Testis (tissue), 3 donors: ENCODE results near the gene SMG6. TPM values are rescaled to one million over a fixed set of nuclear protein-coding genes. Genes with fewer than 3 reads are reported as not detected.

Experiments
- DNase-seq: peaks from one replicate; pipeline ENCODE4 v3.0.0-alpha.2; 2019
- H3K27ac ChIP-seq, 2 donors: fragments of 200-600 bp; sonication (generic); one replicate each; pipeline ENCODE4 v1.5.1; 2019
- H3K27me3 ChIP-seq: fragments of 200-600 bp; sonication (generic); one replicate; pipeline ENCODE4 v1.5.1; 2019
- H3K36me3 ChIP-seq: fragments of 200-600 bp; sonication (generic); one replicate; pipeline ENCODE4 v1.5.1; 2017; ENCODE audit warnings: low read depth; ENCODE audit errors: missing control alignments
- H3K4me1 ChIP-seq: fragments of 200-600 bp; sonication (generic); one replicate; pipeline ENCODE4 v1.5.1; 2019
- H3K4me3 ChIP-seq, 2 donors: fragments of 200-600 bp; sonication (generic); one replicate each; pipeline ENCODE4 v1.5.1; 2017 to 2019
- H3K9me3 ChIP-seq: fragments of 200-600 bp; sonication (generic); one replicate; pipeline ENCODE4 v1.5.1; 2017
- POLR2A ChIP-seq: fragments of 450-650 bp; IDR thresholded peaks from one replicate; pipeline ENCODE4 v1.6.1; 2017; ENCODE audit warnings: antibody characterized with exemption, mild to moderate bottlenecking, moderate library complexity
- WGBS, 2 donors: methylation state at CpG; one replicate each; pipeline ENCODE4 v1.1.5; 2018; 5-methylcytosine and 5-hydroxymethylcytosine counted together
- intact Hi-C: fragments of 100-400 bp; cut with DNase I; formaldehyde crosslinking; loops from one replicate; pipeline ENCODE4 v1.15.1; 2023; ENCODE audit warnings: low total_unique reads
- polyA plus RNA-seq: library from polyadenylated mRNA; stranded (reverse); fragments of 350-450 nt; fragmentation: Illumina TruSeq; extraction: RNeasy Lipid Tissue Mini Kit (QIAGEN cat#74804); gene quantifications from one replicate; pipeline ENCODE4 v1.2.3, GENCODE V29; 2014; ENCODE audit warnings: low read depth, low replicate concordance; ENCODE audit not compliant: insufficient read depth
- total RNA-seq, 2 donors: library from RNA; depleted of rRNA; stranded (reverse); fragments of >200 nt; gene quantifications; one replicate each; pipeline ENCODE4 v1.2.3, GENCODE V29; 2016
- TF ChIP-seq, protein P1 (sequence below), 3 experiments: fragments of 450-650 bp in 2 of 3; fragments of 200-600 bp in 1 of 3; sonication (generic) in 1 of 3; IDR thresholded peaks; one replicate each; pipeline ENCODE4 v1.5.1; 2016 to 2019; ENCODE audit warnings: antibody characterized with exemption in 3 of 3, mild to moderate bottlenecking in 2 of 3, moderate library complexity in 1 of 3

SMG6 gene
- total and polyA plus RNA-seq, 3 donors from 2014 or later, result 68.7 to 86.5 (median 80.6) TPM

DNA sequence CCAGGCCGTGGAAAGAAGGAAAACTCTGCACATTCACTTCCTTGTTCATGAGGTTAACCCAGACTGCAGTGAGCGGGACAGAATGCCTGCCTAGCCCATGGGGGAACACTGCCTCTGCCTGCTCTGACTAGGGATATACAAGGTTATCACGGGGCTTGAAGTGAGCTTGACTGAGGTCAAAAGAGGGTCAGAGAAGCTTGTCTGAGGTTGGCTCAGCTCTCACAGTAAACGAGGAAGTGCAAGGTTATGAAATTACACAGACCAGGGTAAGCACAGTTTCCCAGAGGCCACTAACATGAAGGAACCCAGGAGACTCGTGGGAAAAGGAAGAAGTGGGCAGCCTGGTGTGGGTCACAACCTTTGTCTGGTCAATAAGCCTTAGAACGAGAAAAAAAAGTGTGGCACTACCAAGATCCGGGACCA, 220.0 kb downstream of the SMG6 start:
- peaks cover 66% of the 10 kb centered on the region for H3K4me1 ChIP-seq
- intact Hi-C loops, result no loop called here
- H3K27ac ChIP-seq, result peak overlapping the region; percentile 35 to 82
- 41 to 58% methylated on average over 7 of the region's 7 CpGs for WGBS, 2 donors
- TF ChIP-seq, protein P1, sequence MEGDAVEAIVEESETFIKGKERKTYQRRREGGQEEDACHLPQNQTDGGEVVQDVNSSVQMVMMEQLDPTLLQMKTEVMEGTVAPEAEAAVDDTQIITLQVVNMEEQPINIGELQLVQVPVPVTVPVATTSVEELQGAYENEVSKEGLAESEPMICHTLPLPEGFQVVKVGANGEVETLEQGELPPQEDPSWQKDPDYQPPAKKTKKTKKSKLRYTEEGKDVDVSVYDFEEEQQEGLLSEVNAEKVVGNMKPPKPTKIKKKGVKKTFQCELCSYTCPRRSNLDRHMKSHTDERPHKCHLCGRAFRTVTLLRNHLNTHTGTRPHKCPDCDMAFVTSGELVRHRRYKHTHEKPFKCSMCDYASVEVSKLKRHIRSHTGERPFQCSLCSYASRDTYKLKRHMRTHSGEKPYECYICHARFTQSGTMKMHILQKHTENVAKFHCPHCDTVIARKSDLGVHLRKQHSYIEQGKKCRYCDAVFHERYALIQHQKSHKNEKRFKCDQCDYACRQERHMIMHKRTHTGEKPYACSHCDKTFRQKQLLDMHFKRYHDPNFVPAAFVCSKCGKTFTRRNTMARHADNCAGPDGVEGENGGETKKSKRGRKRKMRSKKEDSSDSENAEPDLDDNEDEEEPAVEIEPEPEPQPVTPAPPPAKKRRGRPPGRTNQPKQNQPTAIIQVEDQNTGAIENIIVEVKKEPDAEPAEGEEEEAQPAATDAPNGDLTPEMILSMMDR (IDR thresholded peaks at IDR 0.05), result no peak
- no peak for TF ChIP-seq POLR2A
- no peaks in the 10 kb centered on the region for H3K36me3 ChIP-seq
- no peak for DNase-seq
- H3K4me3 ChIP-seq, result no peak overlapping the region
- H3K9me3 ChIP-seq, result no peaks in the 10 kb centered on the region
- H3K27me3 ChIP-seq, result no peaks in the 10 kb centered on the region

DNA sequence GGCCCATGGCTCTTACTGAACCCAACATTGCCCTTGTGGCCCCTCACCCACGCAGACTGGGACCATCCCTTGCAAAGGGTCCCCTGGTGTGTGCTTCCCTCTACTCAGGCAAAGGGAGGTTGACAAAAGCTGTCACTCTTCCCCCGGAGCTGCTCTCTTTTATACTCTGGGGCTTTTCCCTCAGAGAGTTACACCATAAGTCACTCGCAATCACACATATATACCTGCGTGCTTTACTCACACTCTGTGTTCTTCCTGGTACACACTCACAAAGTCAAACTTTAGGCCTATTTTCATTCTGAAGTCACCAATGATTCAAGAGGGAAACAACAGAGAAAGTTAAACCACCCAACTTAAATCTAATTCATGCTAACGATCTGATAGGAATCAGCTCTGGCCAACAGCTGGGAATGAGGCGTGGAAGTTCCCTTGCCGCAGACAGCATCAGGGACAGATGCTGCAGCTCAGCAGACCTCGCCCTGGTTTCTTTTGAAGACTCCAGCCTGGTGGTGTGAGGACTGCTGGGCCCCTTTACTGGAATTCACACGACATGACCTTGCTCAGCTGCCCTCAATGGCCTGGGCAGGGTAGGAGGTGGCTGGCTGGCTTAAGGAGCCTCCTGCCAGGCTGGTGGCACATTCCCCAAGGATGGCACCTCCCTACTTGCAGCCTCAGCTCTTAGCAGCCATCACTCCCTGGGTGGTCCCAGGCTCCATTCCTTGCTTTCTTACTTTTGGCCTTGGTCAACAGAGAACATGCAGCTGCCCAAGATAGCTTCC, 221.4 kb downstream of the SMG6 start:
- no peaks in the 10 kb centered on the region for H3K36me3 ChIP-seq
- DNase-seq, result no peak
- TF ChIP-seq POLR2A, result no peak
- TF ChIP-seq, protein P1 (IDR thresholded peaks at IDR 0.05), result no peak
- H3K4me1 ChIP-seq, result peaks cover 59% of the 10 kb centered on the region
- H3K4me3 ChIP-seq, result no peak overlapping the region
- peak overlapping the region; percentile 16 to 82 for H3K27ac ChIP-seq
- 63 to 74% methylated on average over 9 of the region's 9 CpGs for WGBS, 2 donors
- intact Hi-C loops, result no loop called here
- no peaks in the 10 kb centered on the region for H3K9me3 ChIP-seq
- H3K27me3 ChIP-seq, result no peaks in the 10 kb centered on the region

DNA sequence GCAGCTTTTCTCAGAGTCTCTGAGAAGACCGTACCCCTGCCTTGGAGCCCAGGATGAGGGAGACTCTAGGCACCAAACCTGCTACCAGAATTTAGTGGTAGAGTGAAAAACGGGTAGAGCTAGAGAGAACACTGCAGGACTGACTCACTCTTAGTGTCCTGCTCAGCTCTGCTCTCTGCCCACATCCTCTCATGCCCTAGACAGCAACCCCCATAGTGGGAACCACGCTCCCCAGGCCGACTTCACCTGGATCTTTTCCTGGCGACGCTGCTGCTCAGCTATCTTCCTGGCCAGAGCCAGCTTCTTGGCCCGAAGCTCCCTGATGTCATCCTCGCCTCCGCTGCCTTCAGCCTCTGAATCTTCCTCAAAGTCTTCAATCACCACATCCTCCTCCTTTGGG, 222.0 kb downstream of the SMG6 start:
- no peak for TF ChIP-seq POLR2A
- TF ChIP-seq, protein P1 (IDR thresholded peaks at IDR 0.05), result no peak
- peak overlapping the region; percentile 16 to 82 for H3K27ac ChIP-seq
- H3K36me3 ChIP-seq, result no peaks in the 10 kb centered on the region
- WGBS, 2 donors, result 83 to 97% methylated on average over 9 of the region's 9 CpGs
- peaks cover 56% of the 10 kb centered on the region for H3K4me1 ChIP-seq
- DNase-seq, result no peak
- H3K27me3 ChIP-seq, result no peaks in the 10 kb centered on the region
- no peak overlapping the region for H3K4me3 ChIP-seq
- no peaks in the 10 kb centered on the region for H3K9me3 ChIP-seq
- intact Hi-C loops, result no loop called here

DNA sequence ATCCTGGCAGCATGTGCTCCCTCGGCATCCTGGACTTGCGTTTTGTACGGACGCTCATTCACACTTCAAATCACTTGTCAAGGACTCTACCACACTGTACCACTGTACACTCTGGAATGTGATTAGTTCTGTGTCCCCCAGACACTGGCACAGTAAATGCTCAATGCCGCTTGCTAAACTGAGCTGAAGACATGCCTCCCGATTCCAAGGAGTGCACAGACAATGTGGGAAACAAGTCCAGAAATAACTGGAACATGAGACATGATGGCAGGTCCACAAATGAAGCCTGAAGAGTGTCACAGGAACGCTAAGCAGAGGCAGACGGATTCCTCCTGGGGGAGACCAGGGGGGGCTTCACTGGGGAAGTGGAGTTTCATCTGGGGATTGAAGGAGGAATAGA, 226.5 kb downstream of the SMG6 start:
- TF ChIP-seq, protein P1 (IDR thresholded peaks at IDR 0.05), result no peak
- no peak for TF ChIP-seq POLR2A
- no peaks in the 10 kb centered on the region for H3K36me3 ChIP-seq
- H3K27me3 ChIP-seq, result no peaks in the 10 kb centered on the region
- H3K9me3 ChIP-seq, result no peaks in the 10 kb centered on the region
- 66 to 86% methylated on average over 8 of the region's 8 CpGs for WGBS, 2 donors
- H3K4me3 ChIP-seq, result no peak overlapping the region
- no peak for DNase-seq
- peak overlapping the region in 1 of 2 donors; percentile 78 for H3K27ac ChIP-seq
- peaks cover 34% of the 10 kb centered on the region for H3K4me1 ChIP-seq
- intact Hi-C loops, result no loop called here
